Activated CD4-positive, CD25-positive, alpha-beta regulatory T cell treated with anti-CD3 and anti-CD28 coated beads, Interleukin-2, amount 50 U/mL, for 72 hours (primary cell): Measurements from ENCODE around the gene WNT7A.

ENCODE experiments used
- DNase-seq: peaks from one replicate; pipeline ENCODE4 v3.0.0; 2021

WNT7A gene

DNA sequence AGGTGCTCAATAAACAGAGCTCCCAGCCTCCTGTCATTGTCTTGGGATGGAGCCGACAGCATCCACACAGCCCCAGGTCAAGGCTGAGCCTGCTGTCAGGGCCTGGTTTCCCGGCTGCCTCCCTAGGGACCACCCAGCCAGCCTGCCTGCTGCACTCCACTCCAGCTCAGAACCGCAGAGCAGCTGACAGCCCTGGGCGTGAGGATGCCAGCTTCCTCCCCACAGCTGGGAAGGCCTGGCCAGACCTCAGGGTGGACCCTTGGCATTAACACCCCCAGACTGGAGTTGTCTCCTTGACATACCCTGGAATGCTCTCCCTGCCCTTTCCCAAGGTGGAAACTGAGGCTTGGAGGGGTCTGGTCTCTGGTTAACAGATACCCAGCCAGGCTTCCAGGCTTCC, 112.0 kb downstream of the WNT7A start:
- no peak for DNase-seq

DNA sequence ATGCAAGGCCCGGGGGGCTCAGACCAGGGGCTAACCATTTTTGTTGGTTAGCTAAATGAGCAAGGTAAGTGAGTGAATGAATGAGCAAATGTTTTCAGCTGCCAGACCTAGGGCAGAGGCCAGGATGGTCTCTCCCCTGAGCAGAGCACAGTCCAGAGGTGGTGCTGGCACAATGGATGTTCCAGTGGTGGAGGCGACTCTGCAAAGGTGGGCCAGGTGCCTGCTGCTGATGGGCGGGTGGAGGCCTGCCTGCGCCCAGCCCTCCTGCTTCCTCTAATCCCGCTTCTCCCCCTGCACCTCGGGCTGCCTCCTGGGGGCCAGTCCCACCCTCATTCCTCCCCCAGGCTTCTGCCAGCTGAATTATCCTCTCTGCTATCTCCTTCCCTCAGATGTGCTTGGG, 112.8 kb downstream of the WNT7A start:
- no peak for DNase-seq
